HCT116 (cell line): ENCODE data around the gene OR6S1. TPM values are rescaled to one million over a fixed set of nuclear protein-coding genes. Genes with fewer than 3 reads are reported as not detected.

ENCODE experiments used
- ATAC-seq: fragments of 200-7000 bp; cut with Tn5 transposase; 2 replicates; pipeline ENCODE4 v1.9.1; 2020; ENCODE audit warnings: mild to moderate bottlenecking, moderate library complexity
- BruUV-seq: library from RNA; stranded (reverse); fragments of 400-500 nt; replicated peaks from 2 replicates; lab custom pipeline; 2021; lab: Mats Ljungman, UMichigan
- CTCF ChIA-PET: fragments of 300-600 bp; sonication (Branson Sonifier 250); formaldehyde crosslinking; loops from one replicate; lab custom pipeline; 2021; ENCODE audit warnings: antibody characterized with exemption; lab: Charles Lee
- POLR2A ChIA-PET: fragments of 300-600, 350-600 bp; sonication (Branson Sonifier 250); formaldehyde crosslinking; loops from one replicate; lab custom pipeline; 2021; ENCODE audit warnings: antibody characterized with exemption; lab: Charles Lee
- RAD21 ChIA-PET, 2 experiments: fragments of 300-600 bp; sonication (Branson Sonifier 250); formaldehyde crosslinking; loops; one replicate each; lab custom pipeline; 2023; ENCODE audit warnings: low total read pairs in 2 of 2; ENCODE audit not compliant: uncharacterized antibody in 2 of 2, unreplicated experiment in 2 of 2, low non-redundant PET in 1 of 2; lab: Charles Lee
- DNase-seq: peaks from one replicate; pipeline ENCODE4 v3.0.0-alpha.2; 2010; ENCODE audit warnings: low read depth, low spot score
- H2AFZ ChIP-seq: fragments of 200-600 bp; shearing (Covaris generic), sonication (generic); 2 replicates; pipeline ENCODE4 v1.6.1; 2017; ENCODE audit warnings: low read depth, mixed run types, mixed read lengths, antibody characterized with exemption, low read length; ENCODE audit not compliant: poor library complexity, severe bottlenecking
- H3K27ac ChIP-seq: 2 replicates; pipeline ENCODE4 v1.5.1; 2012; ENCODE audit warnings: low read depth, low read length
- H3K27me3 ChIP-seq: fragments of 200-600 bp; sonication (generic); 2 replicates; pipeline ENCODE4 v1.6.1; 2016; ENCODE audit warnings: mixed run types, low read length, mixed read lengths; ENCODE audit not compliant: insufficient read depth
- H3K36me3 ChIP-seq, 2 experiments: fragments of 200-500 bp in 1 of 2; fragments of 200-600 bp in 1 of 2; sonication (Bioruptor generic) in 1 of 2; sonication (generic) in 1 of 2; 2 replicates each; pipeline versions ENCODE4 v1.5.1 to v1.6.1; 2014 to 2016; ENCODE audit warnings: low read length in 2 of 2, inconsistent platforms in 1 of 2, mixed read lengths in 1 of 2, mixed run types in 1 of 2; ENCODE audit not compliant: insufficient read depth in 2 of 2, control insufficient read depth in 1 of 2
- H3K4me1 ChIP-seq, 2 experiments: fragments of 200-600 bp in 1 of 2; sonication (generic) in 1 of 2; 2 replicates each; pipeline versions ENCODE4 v1.5.1 to v1.6.1; 2012 to 2017; ENCODE audit warnings: low read length in 2 of 2, inconsistent platforms in 1 of 2, mild to moderate bottlenecking in 1 of 2, mixed read lengths in 1 of 2, mixed run types in 1 of 2, moderate library complexity in 1 of 2; ENCODE audit not compliant: insufficient read depth in 2 of 2, control insufficient read depth in 1 of 2
- H3K4me2 ChIP-seq: fragments of 200-600 bp; sonication (generic); 2 replicates; pipeline ENCODE4 v1.6.1; 2017; ENCODE audit warnings: mixed run types, low read length, mixed read lengths
- H3K4me3 ChIP-seq, 2 experiments: fragments of 200-600 bp in 1 of 2; sonication (generic) in 1 of 2; replicated peaks in 1 of 2; 2 replicates each; pipeline ENCODE4 v1.5.1; 2011 to 2016; ENCODE audit warnings: low read length in 2 of 2, control low read depth in 1 of 2, low read depth in 1 of 2, mild to moderate bottlenecking in 1 of 2, mixed read lengths in 1 of 2, mixed run types in 1 of 2
- H3K79me2 ChIP-seq: fragments of 200-600 bp; sonication (generic); 2 replicates; pipeline ENCODE4 v1.6.1; 2017; ENCODE audit warnings: mild to moderate bottlenecking, mixed run types, low read length, moderate library complexity, mixed read lengths; ENCODE audit not compliant: insufficient read depth
- H3K9ac ChIP-seq: fragments of 200-600 bp; sonication (generic); 2 replicates; pipeline ENCODE4 v1.6.1; 2016; ENCODE audit warnings: low read length, mixed read lengths
- H3K9me2 ChIP-seq: fragments of 200-600 bp; sonication (generic), shearing (Covaris generic); 2 replicates; pipeline ENCODE4 v1.6.1; 2017; ENCODE audit warnings: mixed run types, mild to moderate bottlenecking, moderate library complexity; ENCODE audit not compliant: insufficient read depth
- H3K9me3 ChIP-seq, 2 experiments: fragments of 200-500 bp in 1 of 2; fragments of 200-600 bp in 1 of 2; sonication (Bioruptor generic) in 1 of 2; sonication (generic) in 1 of 2; 2 replicates each; pipeline ENCODE4 v1.6.1; 2014 to 2017; ENCODE audit warnings: low read length in 2 of 2, mixed read lengths in 2 of 2, inconsistent platforms in 1 of 2, low read depth in 1 of 2, mild to moderate bottlenecking in 1 of 2, mixed run types in 1 of 2, moderate library complexity in 1 of 2; ENCODE audit not compliant: control insufficient read depth in 1 of 2, insufficient read depth in 1 of 2
- H4K20me1 ChIP-seq: fragments of 200-600 bp; sonication (generic), shearing (Covaris generic); 2 replicates; pipeline ENCODE4 v1.6.1; 2017; ENCODE audit warnings: mixed run types, mild to moderate bottlenecking, moderate library complexity; ENCODE audit not compliant: insufficient read depth
- ATF3 ChIP-seq: IDR thresholded peaks from 2 replicates; pipeline ENCODE4 v1.6.1; 2012
- CEBPB ChIP-seq: IDR thresholded peaks from 2 replicates; pipeline ENCODE4 v1.6.1; 2012; ENCODE audit warnings: low read depth
- EGR1 ChIP-seq: IDR thresholded peaks from 2 replicates; pipeline ENCODE4 v1.6.1; 2012; ENCODE audit warnings: low read depth
- EZH2 ChIP-seq: fragments of 200-600 bp; sonication (generic); IDR thresholded peaks from 2 replicates; pipeline ENCODE4 v1.6.1; 2017; ENCODE audit warnings: antibody characterized with exemption, mixed run types
- EZH2phosphoT487 ChIP-seq: fragments of 200-600 bp; IDR thresholded peaks from 2 replicates; pipeline ENCODE4 v1.6.1; 2018; ENCODE audit warnings: antibody characterized with exemption, borderline replicate concordance
- FOSL1 ChIP-seq: IDR thresholded peaks from 2 replicates; pipeline ENCODE4 v1.6.1; 2012; ENCODE audit warnings: low read depth
- JUND ChIP-seq: IDR thresholded peaks from 2 replicates; pipeline ENCODE4 v1.6.1; 2012
- MAX ChIP-seq: IDR thresholded peaks from 2 replicates; pipeline ENCODE4 v1.6.1; 2012
- POLR2A ChIP-seq: IDR thresholded peaks from 2 replicates; pipeline ENCODE4 v1.7.0; 2011; ENCODE audit warnings: borderline replicate concordance; ENCODE audit not compliant: insufficient read depth, insufficient read length; ENCODE audit errors: extremely low read depth
- RAD21 ChIP-seq: IDR thresholded peaks from 2 replicates; pipeline ENCODE4 v1.6.1; 2012; ENCODE audit warnings: low read depth, mild to moderate bottlenecking
- REST ChIP-seq: IDR thresholded peaks from 2 replicates; pipeline ENCODE4 v1.6.1; 2012; ENCODE audit warnings: low read depth
- ZFX ChIP-seq: fragments of 450-650 bp; IDR thresholded peaks from 2 replicates; pipeline ENCODE4 v1.6.1; 2017
- ZNF274 ChIP-seq: fragments of 200-500 bp; sonication (Bioruptor generic); IDR thresholded peaks from 2 replicates; pipeline ENCODE4 v1.6.1; 2014; ENCODE audit warnings: mild to moderate bottlenecking, low read depth, low read length, inconsistent platforms
- intact Hi-C: fragments of 100-400 bp; cut with micrococcal nuclease; formaldehyde crosslinking; loops from 2 replicates; pipeline ENCODE4 v1.10.0; 2022
- total RNA-seq: library from RNA; stranded (reverse); gene quantifications from one replicate; pipeline ENCODE4 v1.2.1, GENCODE V29; 2021; ENCODE audit not compliant: unreplicated experiment
- TF ChIP-seq, protein P1 (sequence below), 3 experiments: fragments of 200-600 bp in 1 of 3; sonication (generic) in 1 of 3; IDR thresholded peaks in 2 of 3; conservative IDR thresholded peaks in 1 of 3; 2 replicates each; pipeline ENCODE4 v1.5.1; 2012 to 2017; ENCODE audit warnings: low read depth in 2 of 3, low read length in 2 of 3, antibody characterized with exemption in 1 of 3, borderline replicate concordance in 1 of 3, control low read depth in 1 of 3, mild to moderate bottlenecking in 1 of 3, mixed read lengths in 1 of 3, mixed run types in 1 of 3, moderate library complexity in 1 of 3; ENCODE audit not compliant: insufficient read depth in 1 of 3
- TF ChIP-seq, protein P2 (sequence below): IDR thresholded peaks from 2 replicates; pipeline ENCODE4 v1.6.1; 2011; ENCODE audit warnings: mild to moderate bottlenecking, low read length, moderate library complexity; ENCODE audit not compliant: insufficient replicate concordance; ENCODE audit errors: extremely low read depth

Gene OR6S1
- total RNA-seq, 1 experiment from 2014 or later = not detected

GRCh38 chr14:20614038-20614840 is 27.3 kb downstream of the OR6S1 start:
- Histone ChIP-seq H3K36me3 (no peaks in the 10 kb centered on the region), H3K4me3 (peak overlapping the region; percentile 46 to 61), H3K27me3 (no peaks in the 10 kb centered on the region), H2AFZ (peak overlapping the region; percentile 86), H3K79me2 (no peaks in the 10 kb centered on the region), H4K20me1 (no peaks in the 10 kb centered on the region), H3K9me2 (no peaks in the 10 kb centered on the region), H3K4me2 (peak overlapping the region; percentile 88), H3K27ac (peak overlapping the region; percentile 57), H3K9me3 (no peaks in the 10 kb centered on the region), H3K9ac (peak overlapping the region; percentile 51), H3K4me1 (peaks cover 12 to 39% of the 10 kb centered on the region in 2 experiments)
- BruUV-seq = no TSS peak
- intact Hi-C loops = loop anchor here (10.0 kb wide), 1 partner anchor 361 kb away; no protein-coding TSS in a partner anchor
- TF ChIP-seq POLR2A = no peak
- TF ChIP-seq EZH2 = no peak
- no peak for TF ChIP-seq REST
- TF ChIP-seq FOSL1 = no peak
- no peak for TF ChIP-seq ZFX
- TF ChIP-seq EGR1 = no peak
- no peak for TF ChIP-seq JUND
- no peak for TF ChIP-seq MAX
- TF ChIP-seq EZH2phosphoT487 = no peak
- TF ChIP-seq, protein P1, sequence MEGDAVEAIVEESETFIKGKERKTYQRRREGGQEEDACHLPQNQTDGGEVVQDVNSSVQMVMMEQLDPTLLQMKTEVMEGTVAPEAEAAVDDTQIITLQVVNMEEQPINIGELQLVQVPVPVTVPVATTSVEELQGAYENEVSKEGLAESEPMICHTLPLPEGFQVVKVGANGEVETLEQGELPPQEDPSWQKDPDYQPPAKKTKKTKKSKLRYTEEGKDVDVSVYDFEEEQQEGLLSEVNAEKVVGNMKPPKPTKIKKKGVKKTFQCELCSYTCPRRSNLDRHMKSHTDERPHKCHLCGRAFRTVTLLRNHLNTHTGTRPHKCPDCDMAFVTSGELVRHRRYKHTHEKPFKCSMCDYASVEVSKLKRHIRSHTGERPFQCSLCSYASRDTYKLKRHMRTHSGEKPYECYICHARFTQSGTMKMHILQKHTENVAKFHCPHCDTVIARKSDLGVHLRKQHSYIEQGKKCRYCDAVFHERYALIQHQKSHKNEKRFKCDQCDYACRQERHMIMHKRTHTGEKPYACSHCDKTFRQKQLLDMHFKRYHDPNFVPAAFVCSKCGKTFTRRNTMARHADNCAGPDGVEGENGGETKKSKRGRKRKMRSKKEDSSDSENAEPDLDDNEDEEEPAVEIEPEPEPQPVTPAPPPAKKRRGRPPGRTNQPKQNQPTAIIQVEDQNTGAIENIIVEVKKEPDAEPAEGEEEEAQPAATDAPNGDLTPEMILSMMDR (IDR thresholded peaks at IDR 0.05 in 2 of 3, conservative IDR thresholded peaks at IDR 0.05 in 1 of 3; ENCODE audit: borderline replicate concordance in 1 of 3, insufficient read depth in 1 of 3, low read depth in 2 of 3, low read length in 2 of 3) = no peak
- TF ChIP-seq ZNF274 = no peak
- no peak for TF ChIP-seq RAD21
- TF ChIP-seq, protein P2, sequence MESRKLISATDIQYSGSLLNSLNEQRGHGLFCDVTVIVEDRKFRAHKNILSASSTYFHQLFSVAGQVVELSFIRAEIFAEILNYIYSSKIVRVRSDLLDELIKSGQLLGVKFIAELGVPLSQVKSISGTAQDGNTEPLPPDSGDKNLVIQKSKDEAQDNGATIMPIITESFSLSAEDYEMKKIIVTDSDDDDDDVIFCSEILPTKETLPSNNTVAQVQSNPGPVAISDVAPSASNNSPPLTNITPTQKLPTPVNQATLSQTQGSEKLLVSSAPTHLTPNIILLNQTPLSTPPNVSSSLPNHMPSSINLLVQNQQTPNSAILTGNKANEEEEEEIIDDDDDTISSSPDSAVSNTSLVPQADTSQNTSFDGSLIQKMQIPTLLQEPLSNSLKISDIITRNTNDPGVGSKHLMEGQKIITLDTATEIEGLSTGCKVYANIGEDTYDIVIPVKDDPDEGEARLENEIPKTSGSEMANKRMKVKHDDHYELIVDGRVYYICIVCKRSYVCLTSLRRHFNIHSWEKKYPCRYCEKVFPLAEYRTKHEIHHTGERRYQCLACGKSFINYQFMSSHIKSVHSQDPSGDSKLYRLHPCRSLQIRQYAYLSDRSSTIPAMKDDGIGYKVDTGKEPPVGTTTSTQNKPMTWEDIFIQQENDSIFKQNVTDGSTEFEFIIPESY = no peak
- no peak for TF ChIP-seq CEBPB
- no peak for TF ChIP-seq ATF3
- ATAC-seq (peak; percentile 34), DNase-seq (no peak)
- POLR2A ChIA-PET = interaction anchor here (0.6 to 1.8 kb wide), 5 partner anchors 9 to 126 kb away, joined by 3 to 7 read pairs (median 4); no protein-coding TSS in a partner anchor
- RAD21 ChIA-PET = interaction anchor here in 1 of 2 experiments (0.7 kb wide), 1 partner anchor 16 kb away, joined by 3 read pairs; no protein-coding TSS in a partner anchor
- CTCF ChIA-PET = interaction anchor here (1.4 to 2.3 kb wide), 12 partner anchors 8 to 286 kb away, joined by 3 to 33 read pairs (median 5); partner anchors contain the start of genes PIP4P1 and RNASE4
